Measurements from ENCODE around the gene ACADVL. TPM values are rescaled to one million over a fixed set of nuclear protein-coding genes. Genes with fewer than 3 reads are reported as not detected.

Gene ACADVL
- total and polyA plus RNA-seq, 12 donors = 807 to 4,806 (median 1,322) TPM

GRCh38 chr17:7217113-7217987, 2.4 kb upstream of the ACADVL start:
- DNase-seq (peak; percentile 52 to 79), ATAC-seq (no peak)
- peaks cover 20 to 77% (median 67%) of the 10 kb centered on the region in 9 donors for H3K4me1 ChIP-seq
- H3K9me3 ChIP-seq = no peaks in the 10 kb centered on the region
- no peaks in the 10 kb centered on the region for H3K27me3 ChIP-seq
- peak overlapping the region; percentile 29 to 60 (median 52) for H3K4me3 ChIP-seq
- TF ChIP-seq, protein P1, sequence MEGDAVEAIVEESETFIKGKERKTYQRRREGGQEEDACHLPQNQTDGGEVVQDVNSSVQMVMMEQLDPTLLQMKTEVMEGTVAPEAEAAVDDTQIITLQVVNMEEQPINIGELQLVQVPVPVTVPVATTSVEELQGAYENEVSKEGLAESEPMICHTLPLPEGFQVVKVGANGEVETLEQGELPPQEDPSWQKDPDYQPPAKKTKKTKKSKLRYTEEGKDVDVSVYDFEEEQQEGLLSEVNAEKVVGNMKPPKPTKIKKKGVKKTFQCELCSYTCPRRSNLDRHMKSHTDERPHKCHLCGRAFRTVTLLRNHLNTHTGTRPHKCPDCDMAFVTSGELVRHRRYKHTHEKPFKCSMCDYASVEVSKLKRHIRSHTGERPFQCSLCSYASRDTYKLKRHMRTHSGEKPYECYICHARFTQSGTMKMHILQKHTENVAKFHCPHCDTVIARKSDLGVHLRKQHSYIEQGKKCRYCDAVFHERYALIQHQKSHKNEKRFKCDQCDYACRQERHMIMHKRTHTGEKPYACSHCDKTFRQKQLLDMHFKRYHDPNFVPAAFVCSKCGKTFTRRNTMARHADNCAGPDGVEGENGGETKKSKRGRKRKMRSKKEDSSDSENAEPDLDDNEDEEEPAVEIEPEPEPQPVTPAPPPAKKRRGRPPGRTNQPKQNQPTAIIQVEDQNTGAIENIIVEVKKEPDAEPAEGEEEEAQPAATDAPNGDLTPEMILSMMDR (IDR thresholded peaks at IDR 0.05) = no peak
- H3K36me3 ChIP-seq = peaks cover 0 to 17% (median 0%) of the 10 kb centered on the region in 9 donors
- peak overlapping the region; percentile 36 to 98 (median 70) for H3K27ac ChIP-seq
- WGBS, 2 donors = 4 to 6% methylated on average over 21 to 32 of the region's 32 CpGs
- intact Hi-C loops (cut with DNase I) = no loop called here

DNA sequence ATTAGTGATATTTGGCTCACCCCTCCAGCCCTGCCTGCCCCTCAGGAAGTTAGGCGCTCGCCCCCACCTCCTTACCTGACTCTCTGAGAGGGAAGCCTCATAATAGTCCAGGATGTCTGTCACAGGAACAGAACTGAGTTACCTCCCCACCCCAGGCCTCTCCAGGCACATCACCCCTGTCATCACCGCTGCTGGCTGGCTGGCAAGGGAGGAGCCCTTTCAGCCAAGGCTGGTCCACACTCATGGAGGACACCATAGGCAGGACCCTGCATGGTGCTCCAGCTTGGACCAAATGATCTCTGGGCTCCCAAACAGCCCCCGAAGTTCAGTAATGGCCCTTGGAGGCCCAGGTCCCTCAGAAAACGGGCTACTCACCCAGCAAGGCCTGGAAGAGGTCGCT, 1.6 kb upstream of the ACADVL start:
- H3K9me3 ChIP-seq = no peaks in the 10 kb centered on the region
- no peaks in the 10 kb centered on the region for H3K27me3 ChIP-seq
- peaks cover 0 to 25% (median 0%) of the 10 kb centered on the region in 9 donors for H3K36me3 ChIP-seq
- TF ChIP-seq, protein P1 (IDR thresholded peaks at IDR 0.05) = no peak
- intact Hi-C loops (cut with DNase I) = loop anchor here in 1 of 10 donors (2.0 kb wide), 1 partner anchor 21 kb away; the partner anchor contains the start of gene PHF23
- ATAC-seq (no peak), DNase-seq (no peak)
- 53 to 62% methylated on average over 6 of the region's 6 CpGs for WGBS, 2 donors
- H3K4me1 ChIP-seq = peaks cover 20 to 77% (median 67%) of the 10 kb centered on the region in 9 donors
- peak overlapping the region in 9 of 10 donors; percentile 29 to 60 (median 52) for H3K4me3 ChIP-seq
- H3K27ac ChIP-seq = peak overlapping the region in 9 of 10 donors; percentile 36 to 98 (median 74)

- no peak for DNase-seq
- no peak for ATAC-seq
- peaks cover 0 to 31% (median 4%) of the 10 kb centered on the region in 9 donors for H3K36me3 ChIP-seq
- intact Hi-C loops (cut with DNase I) = loop anchor here in 1 of 10 donors (2.0 kb wide), 1 partner anchor 20 kb away; the partner anchor contains the start of gene PHF23
- no peaks in the 10 kb centered on the region for H3K27me3 ChIP-seq
- TF ChIP-seq, protein P1 (IDR thresholded peaks at IDR 0.05) = no peak
- 63 to 65% methylated on average over 6 of the region's 6 CpGs for WGBS, 2 donors
- peaks cover 19 to 78% (median 65%) of the 10 kb centered on the region in 9 donors for H3K4me1 ChIP-seq
- H3K9me3 ChIP-seq = no peaks in the 10 kb centered on the region
- H3K27ac ChIP-seq = peak overlapping the region in 8 of 10 donors; percentile 67 to 100 (median 98)
- H3K4me3 ChIP-seq = no peak overlapping the region
These were observed 980 bp upstream of the ACADVL start for GRCh38 chr17:7218758-7219157.

- TF ChIP-seq, protein P1 (IDR thresholded peaks at IDR 0.05) = no peak
- Histone ChIP-seq H3K4me1 (peaks cover 16 to 80% (median 63%) of the 10 kb centered on the region in 9 donors), H3K4me3 (peak overlapping the region; percentile 63 to 99 (median 88)), H3K9me3 (no peaks in the 10 kb centered on the region), H3K27me3 (no peaks in the 10 kb centered on the region), H3K27ac (peak overlapping the region; percentile 91 to 100 (median 98)), H3K36me3 (peaks cover 0 to 36% (median 9%) of the 10 kb centered on the region in 9 donors)
- DNase-seq (no peak), ATAC-seq (no peak)
- intact Hi-C loops (cut with DNase I) = loop anchor here in 1 of 10 donors (2.0 kb wide), 1 partner anchor 19 kb away; the partner anchor contains the start of gene PHF23
- 18 to 19% methylated on average over 12 of the region's 12 CpGs for WGBS, 2 donors
These were observed 418 bp upstream of the ACADVL start for GRCh38 chr17:7219229-7219811.
